Activated CD4-positive, alpha-beta T cell treated with anti-CD3 and anti-CD28 coated beads for 4 hours (primary cell): Measurements from ENCODE around the gene HES5.

Experiments used
- DNase-seq, 2 donors: peaks; one replicate each; pipeline ENCODE4 v3.0.0-alpha.2; 2020

Gene HES5

GRCh38 chr1:2514863-2515762 is 14.9 kb downstream of the HES5 start:
- no peak for DNase-seq

GRCh38 chr1:2513939-2514652 is 16.0 kb downstream of the HES5 start:
- no peak for DNase-seq

GRCh38 chr1:2512862-2513421 is 17.1 kb downstream of the HES5 start:
- DNase-seq = no peak

GRCh38 chr1:2510366-2511155 is 19.5 kb downstream of the HES5 start:
- no peak for DNase-seq

- DNase-seq = no peak
These were observed 20.5 kb downstream of the HES5 start for GRCh38 chr1:2509589-2509988.

GRCh38 chr1:2508751-2509150 is 21.3 kb downstream of the HES5 start:
- no peak for DNase-seq

GRCh38 chr1:2508180-2508579 is 21.9 kb downstream of the HES5 start:
- no peak for DNase-seq

- no peak for DNase-seq
These were observed 22.3 kb downstream of the HES5 start for GRCh38 chr1:2507744-2508155.

- no peak for DNase-seq
These were observed 23.0 kb downstream of the HES5 start for GRCh38 chr1:2506901-2507565.

GRCh38 chr1:2506007-2506860 is 23.8 kb downstream of the HES5 start:
- DNase-seq = no peak

GRCh38 chr1:2505461-2505994 is 24.5 kb downstream of the HES5 start:
- DNase-seq = no peak

- DNase-seq = no peak
These were observed 25.2 kb downstream of the HES5 start for GRCh38 chr1:2504949-2505272.

GRCh38 chr1:2504225-2504948 is 25.7 kb downstream of the HES5 start:
- no peak for DNase-seq

- DNase-seq = no peak
These were observed 26.4 kb downstream of the HES5 start for GRCh38 chr1:2503554-2504224.

- DNase-seq = no peak
These were observed 27.2 kb downstream of the HES5 start for GRCh38 chr1:2502661-2503553.

GRCh38 chr1:2502210-2502609 is 27.9 kb downstream of the HES5 start:
- DNase-seq = no peak

- no peak for DNase-seq
These were observed 28.3 kb downstream of the HES5 start for GRCh38 chr1:2501820-2502119.

GRCh38 chr1:2501041-2501819 is 28.8 kb downstream of the HES5 start:
- no peak for DNase-seq
